Measurements from ENCODE around the gene PHGDH. TPM values are rescaled to one million over a fixed set of nuclear protein-coding genes. Genes with fewer than 3 reads are reported as not detected.
A peak's percentile ranks its signal among the peaks of the same experiment; 100 is the strongest.

Gene PHGDH
- total RNA-seq, 1 experiment from 2014 or later = 373 TPM

DNA sequence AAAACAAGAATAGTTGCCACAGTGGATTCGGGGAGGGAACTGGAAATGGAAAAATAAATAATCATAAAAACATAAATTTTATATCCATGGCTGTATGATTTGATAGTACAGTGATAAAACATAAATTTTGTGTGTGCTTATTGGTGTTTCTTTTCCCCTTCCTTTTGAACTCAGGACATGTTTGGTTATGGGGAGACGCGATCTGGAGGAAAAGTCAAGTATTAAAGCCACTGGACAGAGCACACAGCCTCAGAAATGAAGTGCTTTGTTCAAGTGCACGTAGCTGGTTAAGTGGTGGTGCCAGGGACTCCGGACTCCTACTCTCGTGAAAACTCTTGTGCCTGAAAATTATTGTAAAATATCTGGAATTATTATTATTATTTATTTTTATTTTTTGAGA lies 66.6 kb downstream of the PHGDH start:
- H3K36me3 ChIP-seq (ENCODE audit: low read depth) = no peaks in the 10 kb centered on the region
- H2AFZ ChIP-seq = no peak overlapping the region
- peaks cover 48% of the 10 kb centered on the region for H3F3A ChIP-seq (ENCODE audit: insufficient read depth, low read depth)
- peaks cover 67% of the 10 kb centered on the region for H3K4me1 ChIP-seq (replicated peaks; ENCODE audit: insufficient read depth)
- H3K79me2 ChIP-seq (ENCODE audit: low read depth) = no peaks in the 10 kb centered on the region
- no peak overlapping the region for H3K4me2 ChIP-seq
- ChIA-PET CTCF (no interaction called here), POLR2A (ENCODE audit: unreplicated experiment) (no interaction called here)
- DNase-seq = no peak
- H3K4me3 ChIP-seq = no peak overlapping the region
- H3K27ac ChIP-seq = no peak overlapping the region
- intact Hi-C loops (cut with micrococcal nuclease; ENCODE audit: unreplicated experiment) = no loop called here
- BruUV-seq (replicated peaks) = no TSS peak
- H4K20me1 ChIP-seq (ENCODE audit: insufficient read depth) = no peaks in the 10 kb centered on the region
- H3K27me3 ChIP-seq (ENCODE audit: insufficient read depth, low read depth) = no peaks in the 10 kb centered on the region
- no peak for TF ChIP-seq CTCF (conservative IDR thresholded peaks at IDR 0.05)
- TF ChIP-seq EZH2 (IDR thresholded peaks at IDR 0.05; ENCODE audit: low read depth) = no peak
- no peaks in the 10 kb centered on the region for H3K9me3 ChIP-seq (ENCODE audit: insufficient read depth, low read depth)
- no peaks in the 10 kb centered on the region for H3K9me2 ChIP-seq (ENCODE audit: insufficient read depth)

- POLR2A ChIA-PET (ENCODE audit: unreplicated experiment) = no interaction called here
- CTCF ChIA-PET = interaction anchor here (1.0 kb wide), 1 partner anchor 36 kb away, joined by 3 read pairs; no protein-coding TSS in a partner anchor
- TF ChIP-seq CTCF (conservative IDR thresholded peaks at IDR 0.05) (no peak), EZH2 (IDR thresholded peaks at IDR 0.05; ENCODE audit: low read depth) (no peak)
- DNase-seq = no peak
- peaks cover 48% of the 10 kb centered on the region for H3F3A ChIP-seq (ENCODE audit: insufficient read depth, low read depth)
- peak overlapping the region; percentile 77 for H3K4me2 ChIP-seq
- no peaks in the 10 kb centered on the region for H3K79me2 ChIP-seq (ENCODE audit: low read depth)
- no peaks in the 10 kb centered on the region for H3K9me2 ChIP-seq (ENCODE audit: insufficient read depth)
- H4K20me1 ChIP-seq (ENCODE audit: insufficient read depth) = no peaks in the 10 kb centered on the region
- H3K4me3 ChIP-seq = no peak overlapping the region
- intact Hi-C loops (cut with micrococcal nuclease; ENCODE audit: unreplicated experiment) = no loop called here
- H3K9me3 ChIP-seq (ENCODE audit: insufficient read depth, low read depth) = no peaks in the 10 kb centered on the region
- no peaks in the 10 kb centered on the region for H3K36me3 ChIP-seq (ENCODE audit: low read depth)
- H3K27ac ChIP-seq = peak overlapping the region; percentile 61
- H2AFZ ChIP-seq = peak overlapping the region; percentile 77; the same call in 1 of the 2 replicates
- no peaks in the 10 kb centered on the region for H3K27me3 ChIP-seq (ENCODE audit: insufficient read depth, low read depth)
- H3K4me1 ChIP-seq (replicated peaks; ENCODE audit: insufficient read depth) = peaks cover 67% of the 10 kb centered on the region
- BruUV-seq (replicated peaks) = no TSS peak
Observed at GRCh38 chr1:119778886-119779560, 67.3 kb downstream of the PHGDH start.

DNA sequence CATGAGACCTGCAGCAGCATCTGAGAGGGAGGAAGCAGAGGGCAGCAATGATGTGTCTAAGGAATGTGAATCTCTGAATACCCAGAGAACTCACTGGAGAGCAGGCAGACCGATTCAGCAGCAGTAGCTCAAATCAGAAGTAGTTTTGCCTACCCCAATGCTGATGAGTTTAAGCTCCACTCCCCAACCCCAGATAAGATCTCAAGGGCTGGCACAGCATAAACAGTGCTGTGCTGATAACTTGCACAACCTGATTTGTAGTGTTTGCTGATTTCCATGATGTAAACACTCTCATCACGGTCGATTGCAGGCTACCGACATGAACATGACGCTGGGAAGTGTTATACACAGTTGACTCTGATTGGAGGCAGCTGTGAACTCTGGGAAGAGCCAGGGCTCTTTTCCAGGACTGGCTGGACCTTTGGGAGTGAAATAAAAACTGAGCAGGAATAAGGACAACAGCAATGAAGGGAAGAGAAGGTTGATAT lies 68.2 kb downstream of the PHGDH start:
- TF ChIP-seq EZH2 (IDR thresholded peaks at IDR 0.05; ENCODE audit: low read depth) (no peak), CTCF (conservative IDR thresholded peaks at IDR 0.05) (no peak)
- no peaks in the 10 kb centered on the region for H3K36me3 ChIP-seq (ENCODE audit: low read depth)
- H3K4me1 ChIP-seq (replicated peaks; ENCODE audit: insufficient read depth) = peaks cover 67% of the 10 kb centered on the region
- no peaks in the 10 kb centered on the region for H3K27me3 ChIP-seq (ENCODE audit: insufficient read depth, low read depth)
- H3K9me3 ChIP-seq (ENCODE audit: insufficient read depth, low read depth) = no peaks in the 10 kb centered on the region
- BruUV-seq (replicated peaks) = no TSS peak
- H3K79me2 ChIP-seq (ENCODE audit: low read depth) = no peaks in the 10 kb centered on the region
- intact Hi-C loops (cut with micrococcal nuclease; ENCODE audit: unreplicated experiment) = no loop called here
- peak overlapping the region; percentile 47 for H3K4me3 ChIP-seq
- H3K4me2 ChIP-seq = peak overlapping the region; percentile 77
- ChIA-PET CTCF (interaction anchor here (1.0 to 1.4 kb wide), 2 partner anchors 29 to 37 kb away, joined by 3 to 4 read pairs; no protein-coding TSS in a partner anchor), POLR2A (ENCODE audit: unreplicated experiment) (interaction anchor here (0.5 kb wide), 1 partner anchor 126 kb away, joined by 8 read pairs; no protein-coding TSS in a partner anchor)
- peak overlapping the region; percentile 61 for H3K27ac ChIP-seq
- no peaks in the 10 kb centered on the region for H4K20me1 ChIP-seq (ENCODE audit: insufficient read depth)
- peak; percentile 61 to 97 for DNase-seq
- peaks cover 49% of the 10 kb centered on the region for H3F3A ChIP-seq (ENCODE audit: insufficient read depth, low read depth)
- no peaks in the 10 kb centered on the region for H3K9me2 ChIP-seq (ENCODE audit: insufficient read depth)
- H2AFZ ChIP-seq = peak overlapping the region; percentile 77
